BLaER1 treated with 17β-estradiol and CSF1 and Interleukin-3, amounts not matched to agents 10 nM and 100 nM (cell line): ENCODE measurements around the gene SPECC1L.
A peak's percentile ranks its signal among the peaks of the same experiment; 100 is the strongest.

ENCODE experiments used
- H3K27ac ChIP-seq, 11 experiments: shearing (Covaris generic); formaldehyde crosslinking; 2 replicates each; pipeline ENCODE4 v1.8.1; 2022
- H3K27me3 ChIP-seq, 11 experiments: shearing (Covaris generic); formaldehyde crosslinking; 2 replicates each; pipeline ENCODE4 v1.8.1; 2022
- H3K36me3 ChIP-seq, 11 experiments: shearing (Covaris generic); formaldehyde crosslinking; 2 replicates each; pipeline ENCODE4 v1.8.1; 2022
- H3K4me1 ChIP-seq, 10 experiments: shearing (Covaris generic); formaldehyde crosslinking; 2 replicates each; pipeline ENCODE4 v1.8.1; 2022
- H3K4me2 ChIP-seq, 11 experiments: shearing (Covaris generic); formaldehyde crosslinking; 2 replicates each; pipeline ENCODE4 v1.8.1; 2022
- H3K4me3 ChIP-seq, 10 experiments: shearing (Covaris generic); formaldehyde crosslinking; 2 replicates each; pipeline ENCODE4 v1.8.1; 2022
- H3K9ac ChIP-seq, 11 experiments: shearing (Covaris generic); formaldehyde crosslinking; 2 replicates each; pipeline ENCODE4 v1.8.1; 2022
- H3K9me3 ChIP-seq, 11 experiments: shearing (Covaris generic); formaldehyde crosslinking; replicated peaks in 1 of 11; 2 replicates each; pipeline ENCODE4 v1.8.1; 2022
- H4K20me1 ChIP-seq, 11 experiments: shearing (Covaris generic); formaldehyde crosslinking; 2 replicates each; pipeline ENCODE4 v1.8.1; 2022
- Cebpa-rat ChIP-seq, 11 experiments: shearing (Covaris generic); IDR thresholded peaks; 2 replicates each; pipeline ENCODE4 v1.8.1; 2022

The SPECC1L gene

GRCh38 chr22:24453853-24454252 is 183.2 kb downstream of the SPECC1L start:
- Histone ChIP-seq H3K9ac (no peak overlapping the region), H3K9me3 (peaks cover 5 to 14% (median 9%) of the 10 kb centered on the region in 11 experiments; a peak in 11 of 22 replicates), H3K4me3 (no peak overlapping the region), H4K20me1 (no peaks in the 10 kb centered on the region), H3K36me3 (no peaks in the 10 kb centered on the region), H3K27me3 (no peaks in the 10 kb centered on the region), H3K4me2 (no peak overlapping the region), H3K27ac (no peak overlapping the region), H3K4me1 (peaks cover 20 to 40% (median 27%) of the 10 kb centered on the region in 10 experiments)
- no peak for TF ChIP-seq Cebpa-rat (IDR thresholded peaks at IDR 0.05)

DNA sequence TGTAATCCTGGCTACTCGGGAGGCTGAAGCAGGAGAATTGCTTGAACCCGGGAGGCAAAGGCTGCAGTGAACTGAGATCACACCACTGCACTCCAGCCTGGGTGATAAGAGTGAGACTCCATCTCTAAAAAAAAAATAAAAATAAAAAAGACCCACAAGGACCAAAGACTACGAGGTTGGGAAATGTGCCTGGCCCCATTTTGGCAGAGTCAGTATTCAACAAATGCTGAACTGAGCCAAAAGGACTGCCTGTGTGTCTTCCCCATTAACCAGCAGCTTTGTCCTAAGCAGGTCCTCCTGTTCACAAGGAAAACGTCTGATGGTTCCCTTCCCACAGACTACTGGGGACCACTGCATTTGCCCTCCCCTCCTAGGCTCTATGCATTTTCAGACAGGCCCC is 184.4 kb downstream of the SPECC1L start:
- Histone ChIP-seq H3K9ac (no peak overlapping the region), H3K9me3 (peaks cover 5 to 14% (median 9%) of the 10 kb centered on the region in 11 experiments; a peak in 11 of 22 replicates), H3K36me3 (no peaks in the 10 kb centered on the region), H3K4me3 (no peak overlapping the region), H4K20me1 (no peaks in the 10 kb centered on the region), H3K4me1 (peaks cover 12 to 38% (median 16%) of the 10 kb centered on the region in 10 experiments), H3K27ac (no peak overlapping the region), H3K27me3 (no peaks in the 10 kb centered on the region), H3K4me2 (peak overlapping the region in 4 of 11 experiments; percentile 3 to 66 (median 42); a peak in 6 of 22 replicates)
- no peak for TF ChIP-seq Cebpa-rat (IDR thresholded peaks at IDR 0.05)

DNA sequence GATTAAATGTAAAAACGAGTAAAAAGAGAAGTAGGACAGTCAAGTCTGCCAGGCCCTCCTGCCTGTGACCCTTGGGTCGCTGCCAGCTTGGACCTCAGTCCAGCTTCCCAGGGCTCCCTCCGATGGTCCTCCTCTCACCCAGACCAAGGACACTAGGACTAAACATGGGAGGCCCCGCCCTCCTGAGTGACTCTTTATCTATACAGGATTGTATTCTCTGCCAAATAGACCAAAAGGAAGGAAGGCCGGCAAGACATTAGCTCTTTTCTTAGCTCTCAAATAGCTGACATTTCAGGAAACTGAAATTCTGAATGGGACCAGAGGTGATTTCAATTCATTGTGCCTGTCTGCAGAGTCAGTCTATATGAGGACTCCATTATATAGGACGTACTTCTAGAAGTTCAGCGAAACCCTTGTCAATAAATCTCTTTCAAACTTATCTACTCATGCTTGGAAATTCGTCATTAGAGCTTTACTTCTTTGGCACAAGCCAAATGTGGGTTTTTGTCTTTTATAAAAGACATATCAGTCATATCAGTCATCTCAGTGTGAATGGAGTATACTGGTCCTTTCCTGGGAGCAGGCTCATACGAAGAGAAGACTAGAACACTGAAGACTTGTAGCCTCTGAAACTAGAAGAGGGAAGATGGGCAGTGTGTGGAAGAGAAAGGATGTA is 185.3 kb downstream of the SPECC1L start:
- peaks cover 3 to 38% (median 12%) of the 10 kb centered on the region in 10 experiments for H3K4me1 ChIP-seq
- peak overlapping the region in 5 of 11 experiments; percentile 3 to 66 (median 36); a peak in 7 of 22 replicates for H3K4me2 ChIP-seq
- no peak overlapping the region for H3K9ac ChIP-seq
- no peak overlapping the region for H3K27ac ChIP-seq
- no peaks in the 10 kb centered on the region for H3K36me3 ChIP-seq
- TF ChIP-seq Cebpa-rat (IDR thresholded peaks at IDR 0.05), result no peak
- peaks cover 5 to 13% (median 9%) of the 10 kb centered on the region in 11 experiments; a peak in 11 of 22 replicates for H3K9me3 ChIP-seq
- H4K20me1 ChIP-seq, result no peaks in the 10 kb centered on the region
- no peaks in the 10 kb centered on the region for H3K27me3 ChIP-seq
- no peak overlapping the region for H3K4me3 ChIP-seq

DNA sequence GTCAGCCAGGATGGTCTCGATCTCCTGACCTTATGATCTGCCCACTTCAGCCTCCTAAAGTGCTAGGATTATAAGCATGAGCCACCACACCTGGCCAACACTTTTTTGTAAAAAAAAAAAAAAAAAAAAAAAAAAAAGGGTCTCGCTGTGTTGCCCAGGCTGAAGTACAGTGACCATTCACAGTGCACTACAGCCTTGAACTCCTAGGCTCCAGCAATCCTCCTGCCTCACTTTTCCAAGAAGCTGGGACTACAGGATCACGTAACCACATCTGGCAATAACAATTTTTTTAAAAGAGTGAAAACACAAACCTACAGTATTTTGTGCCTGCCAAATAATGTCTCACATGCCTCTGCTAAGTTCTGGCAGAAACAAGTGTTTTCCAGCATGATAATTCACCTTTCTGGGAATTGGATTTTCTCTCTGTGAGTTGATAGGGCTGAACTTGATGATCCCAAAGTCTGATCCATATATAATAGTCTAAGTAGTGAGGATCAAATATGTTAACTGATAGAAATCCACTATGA is 187.3 kb downstream of the SPECC1L start:
- no peaks in the 10 kb centered on the region for H3K36me3 ChIP-seq
- TF ChIP-seq Cebpa-rat (IDR thresholded peaks at IDR 0.05), result no peak
- H4K20me1 ChIP-seq, result no peaks in the 10 kb centered on the region
- no peaks in the 10 kb centered on the region for H3K27me3 ChIP-seq
- H3K4me2 ChIP-seq, result no peak overlapping the region
- peaks cover 0 to 6% (median 0%) of the 10 kb centered on the region in 11 experiments; a peak in 2 of 22 replicates for H3K9me3 ChIP-seq
- no peak overlapping the region for H3K9ac ChIP-seq
- H3K27ac ChIP-seq, result no peak overlapping the region
- no peak overlapping the region for H3K4me3 ChIP-seq
- H3K4me1 ChIP-seq, result peaks cover 0 to 47% (median 10%) of the 10 kb centered on the region in 10 experiments; a peak in 11 of 20 replicates

- H3K4me1 ChIP-seq, result peaks cover 0 to 60% (median 13%) of the 10 kb centered on the region in 10 experiments; a peak in 11 of 20 replicates
- H3K36me3 ChIP-seq, result no peaks in the 10 kb centered on the region
- peak overlapping the region in 5 of 11 experiments; percentile 13 to 53 (median 30); a peak in 3 of 22 replicates for H3K4me2 ChIP-seq
- H3K27ac ChIP-seq, result no peak overlapping the region
- no peak for TF ChIP-seq Cebpa-rat (IDR thresholded peaks at IDR 0.05)
- peaks cover 0 to 8% (median 0%) of the 10 kb centered on the region in 11 experiments; a peak in 2 of 22 replicates for H3K9me3 ChIP-seq
- no peak overlapping the region for H3K4me3 ChIP-seq
- H4K20me1 ChIP-seq, result no peaks in the 10 kb centered on the region
- no peaks in the 10 kb centered on the region for H3K27me3 ChIP-seq
- no peak overlapping the region for H3K9ac ChIP-seq
Measured at GRCh38 chr22:24459911-24460310, 189.3 kb downstream of the SPECC1L start.

- H3K4me2 ChIP-seq, result peak overlapping the region in 5 of 11 experiments; percentile 28 to 53 (median 36); a peak in 9 of 22 replicates
- no peak overlapping the region for H3K27ac ChIP-seq
- H4K20me1 ChIP-seq, result no peaks in the 10 kb centered on the region
- no peak overlapping the region for H3K9ac ChIP-seq
- H3K36me3 ChIP-seq, result no peaks in the 10 kb centered on the region
- no peaks in the 10 kb centered on the region for H3K27me3 ChIP-seq
- H3K9me3 ChIP-seq, result peaks cover 0 to 8% (median 0%) of the 10 kb centered on the region in 11 experiments; a peak in 2 of 22 replicates
- no peak overlapping the region for H3K4me3 ChIP-seq
- no peak for TF ChIP-seq Cebpa-rat (IDR thresholded peaks at IDR 0.05)
- H3K4me1 ChIP-seq, result peaks cover 0 to 62% (median 14%) of the 10 kb centered on the region in 10 experiments; a peak in 12 of 20 replicates
Measured at GRCh38 chr22:24460418-24461089, 189.9 kb downstream of the SPECC1L start.

DNA sequence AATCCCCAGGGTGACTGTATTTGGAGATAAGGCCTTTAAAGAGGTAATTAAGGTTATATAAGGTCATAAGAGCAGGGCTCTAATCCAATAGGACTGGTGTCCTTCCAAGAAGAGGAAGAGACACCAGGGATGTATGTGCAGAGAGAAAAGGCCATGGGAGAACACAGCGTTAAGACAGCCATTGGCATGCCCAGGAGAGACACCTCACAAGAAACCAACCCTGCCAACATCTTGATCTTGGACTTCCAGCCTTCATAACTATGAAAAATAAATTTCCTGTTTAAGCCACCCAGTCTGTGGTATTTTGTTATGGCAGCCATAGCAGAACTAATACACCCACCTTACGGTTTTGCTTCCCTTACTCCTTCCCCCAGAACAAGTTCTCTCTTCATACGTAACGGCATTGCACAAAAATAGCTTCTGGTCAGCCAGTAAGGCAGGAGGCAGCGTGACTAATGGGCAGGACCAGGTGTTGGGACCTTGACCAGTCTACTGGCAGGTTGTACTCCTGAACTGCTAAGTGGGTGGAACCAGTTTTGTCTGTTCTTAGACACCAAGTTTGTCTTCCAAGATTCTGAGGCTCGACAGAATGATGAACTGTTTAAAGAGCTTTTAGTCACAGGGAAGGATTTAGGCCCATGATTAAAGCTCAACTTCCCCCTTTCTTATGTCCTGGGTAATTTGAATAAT is 192.6 kb downstream of the SPECC1L start:
- Histone ChIP-seq H3K9me3 (peaks cover 0 to 8% (median 0%) of the 10 kb centered on the region in 11 experiments; a peak in 2 of 22 replicates), H3K4me1 (peaks cover 17 to 81% (median 37%) of the 10 kb centered on the region in 10 experiments), H3K36me3 (no peaks in the 10 kb centered on the region), H4K20me1 (no peaks in the 10 kb centered on the region), H3K4me3 (no peak overlapping the region), H3K27ac (peak overlapping the region in 3 of 11 experiments; percentile 45 to 71 (median 67); a peak in 7 of 22 replicates), H3K27me3 (no peaks in the 10 kb centered on the region), H3K4me2 (peak overlapping the region in 5 of 11 experiments; percentile 42 to 74 (median 67); a peak in 10 of 22 replicates), H3K9ac (peak overlapping the region in 1 of 11 experiments; percentile 18; a peak in 1 of 22 replicates)
- TF ChIP-seq Cebpa-rat (IDR thresholded peaks at IDR 0.05), result no peak

GRCh38 chr22:24465566-24465965 is 194.9 kb downstream of the SPECC1L start:
- H3K9ac ChIP-seq, result no peak overlapping the region
- no peaks in the 10 kb centered on the region for H3K27me3 ChIP-seq
- H4K20me1 ChIP-seq, result no peaks in the 10 kb centered on the region
- H3K36me3 ChIP-seq, result no peaks in the 10 kb centered on the region
- H3K4me2 ChIP-seq, result peak overlapping the region in 7 of 11 experiments; percentile 50 to 87 (median 79); a peak in 12 of 22 replicates
- H3K27ac ChIP-seq, result peak overlapping the region in 4 of 11 experiments; percentile 5 to 67 (median 58); a peak in 6 of 22 replicates
- H3K4me3 ChIP-seq, result no peak overlapping the region
- peaks cover 17 to 69% (median 33%) of the 10 kb centered on the region in 10 experiments for H3K4me1 ChIP-seq
- TF ChIP-seq Cebpa-rat (IDR thresholded peaks at IDR 0.05), result no peak
- H3K9me3 ChIP-seq, result peaks cover 0 to 8% (median 0%) of the 10 kb centered on the region in 11 experiments; a peak in 2 of 22 replicates
